Activated CD8-positive, alpha-beta memory T cell treated with anti-CD3 and anti-CD28 coated beads, Interleukin-2, amount 50 U/mL, for 48 hours (primary cell): Measurements from ENCODE around the gene GPR157.

ENCODE experiments used
- DNase-seq: peaks from one replicate; pipeline ENCODE4 v3.0.0-alpha.2; 2020

The GPR157 gene

GRCh38 chr1:9058465-9058864 lies 70.4 kb downstream of the GPR157 start:
- no peak for DNase-seq

- no peak for DNase-seq
Measured at GRCh38 chr1:9057851-9058250, 71.1 kb downstream of the GPR157 start.

- no peak for DNase-seq
Measured at GRCh38 chr1:9052272-9053049, 76.4 kb downstream of the GPR157 start.

- DNase-seq = no peak
Measured at GRCh38 chr1:9051379-9051778, 77.5 kb downstream of the GPR157 start.

- DNase-seq = no peak
Measured at GRCh38 chr1:9050803-9051202, 78.1 kb downstream of the GPR157 start.
